ENCODE data around the gene POMGNT1. TPM values are rescaled to one million over a fixed set of nuclear protein-coding genes. Genes with fewer than 3 reads are reported as not detected.
A peak's percentile ranks its signal among the peaks of the same experiment; 100 is the strongest.

Gene POMGNT1
- 49.6 to 64.6 TPM (median 60.9 TPM) in 3 replicates for polyA plus RNA-seq
- polyA plus RNA-seq (2011; ENCODE audit: low read depth), result 12.7 TPM
- polyA plus RNA-seq (2011; cell fraction: cytosol; rRNA removed), result 35.6 and 44.8 TPM in 2 replicates
- 66.8 and 76.4 TPM in 2 replicates for polyA plus RNA-seq (2011; cell fraction: nucleus; rRNA removed)
- 40.0 and 71.7 TPM in 2 replicates for polyA plus RNA-seq (2012; ENCODE audit: low replicate concordance)
- polyA minus RNA-seq, result 48.6 to 94.7 TPM (median 54.7 TPM) in 3 replicates
- 47.2 TPM for polyA minus RNA-seq (2011; cell fraction: cytosol; rRNA and poly(A)+ RNA removed)
- 34.8 and 41.8 TPM in 2 replicates for polyA minus RNA-seq (2011; cell fraction: nucleus; rRNA and poly(A)+ RNA removed)

DNA sequence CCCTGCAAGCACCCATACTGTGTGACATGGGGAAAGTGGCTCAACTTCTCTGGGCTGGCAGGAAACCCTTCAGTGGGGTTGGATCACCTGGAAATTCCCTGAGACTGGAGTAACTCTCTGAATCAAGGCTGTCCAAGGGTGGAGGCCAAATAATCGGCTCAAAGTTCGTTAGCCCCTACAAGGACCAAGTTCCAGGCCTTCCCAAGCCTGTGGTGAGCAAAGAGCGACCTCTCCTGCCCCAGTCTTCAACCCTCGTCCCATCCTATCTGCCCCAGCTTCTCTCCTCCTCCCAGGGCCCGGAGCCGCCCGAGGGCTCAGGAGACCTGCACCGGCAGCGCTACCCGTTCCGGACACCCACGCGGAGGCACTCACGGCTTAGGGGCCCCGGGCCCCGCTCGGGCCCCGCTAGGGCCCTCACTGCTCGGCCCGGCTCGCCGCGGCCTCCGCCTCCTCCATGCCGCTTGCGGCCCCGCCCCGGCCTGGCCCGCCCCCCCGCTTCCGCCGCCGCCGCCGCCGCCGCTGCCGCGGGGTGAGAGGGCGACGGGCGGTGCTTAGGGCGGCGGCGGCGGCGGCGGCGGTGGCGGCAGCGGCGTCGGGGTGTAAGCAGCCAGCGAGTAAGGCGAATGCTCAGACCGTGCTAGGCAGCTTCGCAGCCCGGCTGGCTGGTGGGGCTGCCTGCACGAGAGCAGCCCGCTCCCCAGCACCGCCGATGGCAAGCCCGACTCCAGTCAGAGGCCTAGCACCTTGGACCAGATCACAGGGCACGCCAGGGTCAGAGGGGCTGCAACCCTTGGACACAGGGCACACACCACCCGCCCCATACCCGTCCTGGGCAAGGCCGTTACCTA lies at the start of gene POMGNT1:
TSS of gene POMGNT1 (minus strand) at position 471 of the 848 bp plus-strand sequence. CDS start 613 bp downstream, outside the sequence.
- H4K20me1 ChIP-seq (ENCODE audit: control insufficient read depth, extremely low read depth, insufficient read depth, low read length), result no peaks in the 10 kb centered on the region
- H2AFZ ChIP-seq (ENCODE audit: control insufficient read depth, low read length), result peak within 1 kb of the TSS; percentile 70
- dilution Hi-C loops (cut with MboI; ENCODE audit: extremely low pct_ligation_motif_present, low sequenced_read_pairs), result loop anchor here (25.0 kb wide), 1 partner anchor 161 kb away; no protein-coding TSS in a partner anchor
- no peaks in the 10 kb centered on the region for H3K27me3 ChIP-seq (ENCODE audit: control insufficient read depth, extremely low read depth, insufficient read depth, low read length)
- H3K9me3 ChIP-seq (ENCODE audit: control insufficient read depth, low read depth, low read length), result no peaks in the 10 kb centered on the region
- H3K9ac ChIP-seq (ENCODE audit: control insufficient read depth, extremely low read depth, insufficient read depth, low read length), result peak within 1 kb of the TSS; percentile 93
- peak within 1 kb of the TSS; percentile 77 to 90 (median 81) for H3K4me3 ChIP-seq (ENCODE audit: control insufficient read depth in 2 of 3, extremely low read depth in 1 of 3, insufficient read depth in 2 of 3, low read depth in 1 of 3, low read length in 3 of 3)
- peaks cover 14% of the 10 kb centered on the region for H3K79me2 ChIP-seq (ENCODE audit: control insufficient read depth, insufficient read depth, low read length)
- no peaks in the 10 kb centered on the region for H3K9me1 ChIP-seq (ENCODE audit: control insufficient read depth, extremely low read depth, insufficient read depth, low read length)
- H3K4me2 ChIP-seq (ENCODE audit: control insufficient read depth, extremely low read depth, insufficient read depth, low read depth, low read length), result peak within 1 kb of the TSS; percentile 89
- TF ChIP-seq, protein P1, sequence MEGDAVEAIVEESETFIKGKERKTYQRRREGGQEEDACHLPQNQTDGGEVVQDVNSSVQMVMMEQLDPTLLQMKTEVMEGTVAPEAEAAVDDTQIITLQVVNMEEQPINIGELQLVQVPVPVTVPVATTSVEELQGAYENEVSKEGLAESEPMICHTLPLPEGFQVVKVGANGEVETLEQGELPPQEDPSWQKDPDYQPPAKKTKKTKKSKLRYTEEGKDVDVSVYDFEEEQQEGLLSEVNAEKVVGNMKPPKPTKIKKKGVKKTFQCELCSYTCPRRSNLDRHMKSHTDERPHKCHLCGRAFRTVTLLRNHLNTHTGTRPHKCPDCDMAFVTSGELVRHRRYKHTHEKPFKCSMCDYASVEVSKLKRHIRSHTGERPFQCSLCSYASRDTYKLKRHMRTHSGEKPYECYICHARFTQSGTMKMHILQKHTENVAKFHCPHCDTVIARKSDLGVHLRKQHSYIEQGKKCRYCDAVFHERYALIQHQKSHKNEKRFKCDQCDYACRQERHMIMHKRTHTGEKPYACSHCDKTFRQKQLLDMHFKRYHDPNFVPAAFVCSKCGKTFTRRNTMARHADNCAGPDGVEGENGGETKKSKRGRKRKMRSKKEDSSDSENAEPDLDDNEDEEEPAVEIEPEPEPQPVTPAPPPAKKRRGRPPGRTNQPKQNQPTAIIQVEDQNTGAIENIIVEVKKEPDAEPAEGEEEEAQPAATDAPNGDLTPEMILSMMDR (optimal IDR thresholded peaks at IDR 0.05 in 1 of 3, IDR thresholded peaks at IDR 0.05 in 1 of 3, conservative IDR thresholded peaks at IDR 0.05 in 1 of 3; ENCODE audit: extremely low read depth in 1 of 3, insufficient read depth in 2 of 3, low read length in 3 of 3), result peak; percentile 12 to 57 (median 17)
- no peak for TF ChIP-seq EZH2 (IDR thresholded peaks at IDR 0.05; ENCODE audit: low read length)
- peaks cover 5 to 15% of the 10 kb centered on the region in 2 experiments for H3K36me3 ChIP-seq (ENCODE audit: control insufficient read depth in 2 of 2, extremely low read depth in 1 of 2, insufficient read depth in 2 of 2, low read length in 2 of 2)
- peaks cover 21% of the 10 kb centered on the region for H3K4me1 ChIP-seq (ENCODE audit: control insufficient read depth, extremely low read depth, insufficient read depth, low read length)
- peak within 1 kb of the TSS; percentile 85 for H3K27ac ChIP-seq (ENCODE audit: control insufficient read depth, insufficient read depth, low read length)
- DNase-seq (ENCODE audit: low read depth, low spot score) (no peak), FAIRE-seq (no peak)

DNA sequence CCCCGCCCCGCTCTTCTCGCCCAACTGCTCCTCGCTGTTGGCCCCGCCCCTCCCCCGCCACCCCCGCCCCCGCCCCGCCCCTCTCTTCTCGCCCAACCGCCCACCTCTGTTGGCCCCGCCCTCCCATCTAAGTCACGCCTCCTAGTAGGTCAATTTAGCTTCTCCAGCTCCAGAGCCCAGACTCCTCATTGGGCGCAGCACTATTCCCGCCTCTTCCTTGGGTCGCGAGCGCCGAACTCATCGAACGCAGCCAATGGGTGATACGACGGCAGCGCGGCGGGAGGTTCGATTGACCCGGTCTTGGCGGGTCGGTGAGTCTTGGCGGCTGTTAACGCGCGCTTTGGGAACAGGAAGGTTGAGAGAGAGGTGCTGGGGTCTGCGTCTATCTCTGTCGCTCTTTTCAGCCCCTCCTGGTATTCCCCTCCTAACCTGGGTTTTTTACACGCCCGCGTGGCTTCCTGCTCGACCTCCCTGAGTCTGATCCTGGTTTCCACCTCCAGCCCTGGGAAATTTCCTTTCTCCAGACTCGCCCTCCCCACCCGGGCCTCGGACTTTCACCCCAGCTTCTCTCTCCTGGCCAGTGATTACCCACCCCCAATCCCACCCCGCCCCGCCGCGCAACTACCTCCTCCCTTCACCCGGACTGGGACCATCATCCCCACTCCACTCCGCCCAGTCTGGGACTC lies 49.3 kb upstream of the POMGNT1 start, which contains the start of gene RAD54L:
TSS of gene RAD54L (plus strand) at position 328 of the 686 bp plus-strand sequence. CDS start 643 bp downstream, outside the sequence.
- H3K4me3 ChIP-seq (ENCODE audit: control insufficient read depth in 2 of 3, extremely low read depth in 1 of 3, insufficient read depth in 2 of 3, low read depth in 1 of 3, low read length in 3 of 3), result peak within 1 kb of the TSS; percentile 54 to 92 (median 85)
- dilution Hi-C loops (cut with MboI; ENCODE audit: extremely low pct_ligation_motif_present, low sequenced_read_pairs), result no loop called here
- H3K9ac ChIP-seq (ENCODE audit: control insufficient read depth, extremely low read depth, insufficient read depth, low read length), result peak within 1 kb of the TSS; percentile 91
- peak; percentile 9 for FAIRE-seq
- H3K4me1 ChIP-seq (ENCODE audit: control insufficient read depth, extremely low read depth, insufficient read depth, low read length), result peaks cover 14% of the 10 kb centered on the region
- H3K27ac ChIP-seq (ENCODE audit: control insufficient read depth, insufficient read depth, low read length), result peak within 1 kb of the TSS; percentile 91
- TF ChIP-seq EZH2 (IDR thresholded peaks at IDR 0.05; ENCODE audit: low read length), result no peak
- TF ChIP-seq, protein P1 (optimal IDR thresholded peaks at IDR 0.05 in 1 of 3, IDR thresholded peaks at IDR 0.05 in 1 of 3, conservative IDR thresholded peaks at IDR 0.05 in 1 of 3; ENCODE audit: extremely low read depth in 1 of 3, insufficient read depth in 2 of 3, low read length in 3 of 3), result no peak
- no peaks in the 10 kb centered on the region for H3K9me1 ChIP-seq (ENCODE audit: control insufficient read depth, extremely low read depth, insufficient read depth, low read length)
- peak within 1 kb of the TSS; percentile 98 for H3K4me2 ChIP-seq (ENCODE audit: control insufficient read depth, extremely low read depth, insufficient read depth, low read depth, low read length)
- no peaks in the 10 kb centered on the region for H3K9me3 ChIP-seq (ENCODE audit: control insufficient read depth, low read depth, low read length)
- H3K36me3 ChIP-seq (ENCODE audit: control insufficient read depth in 2 of 2, extremely low read depth in 1 of 2, insufficient read depth in 2 of 2, low read length in 2 of 2), result peaks cover 0 to 8% of the 10 kb centered on the region in 2 experiments
- H3K27me3 ChIP-seq (ENCODE audit: control insufficient read depth, extremely low read depth, insufficient read depth, low read length), result no peaks in the 10 kb centered on the region
- peak within 1 kb of the TSS; percentile 99 for H2AFZ ChIP-seq (ENCODE audit: control insufficient read depth, low read length)
- peaks cover 15% of the 10 kb centered on the region for H3K79me2 ChIP-seq (ENCODE audit: control insufficient read depth, insufficient read depth, low read length)
- no peaks in the 10 kb centered on the region for H4K20me1 ChIP-seq (ENCODE audit: control insufficient read depth, extremely low read depth, insufficient read depth, low read length)
- peak; percentile 91 for DNase-seq (ENCODE audit: low read depth, low spot score)
